Osteoblast (primary cell): ENCODE measurements around the gene MARCHF2. TPM values are rescaled to one million over a fixed set of nuclear protein-coding genes. Genes with fewer than 3 reads are reported as not detected.

Experiments
- DNase-seq: peaks from one replicate; pipeline ENCODE4 v3.0.0; 2011; ENCODE audit warnings: low spot score, mixed read lengths; ENCODE audit not compliant: insufficient read length; ENCODE audit errors: missing footprints
- H2AFZ ChIP-seq: 2 replicates; pipeline ENCODE4 v1.6.0; 2011; ENCODE audit warnings: mild to moderate bottlenecking, low read length
- H3K27ac ChIP-seq: 2 replicates; pipeline ENCODE4 v1.5.1; 2011; ENCODE audit warnings: mild to moderate bottlenecking, low read depth, low read length, moderate library complexity
- H3K27me3 ChIP-seq: 2 replicates; pipeline ENCODE4 v1.6.0; 2012; ENCODE audit warnings: mild to moderate bottlenecking, control low read depth, inconsistent platforms, low read length, moderate library complexity; ENCODE audit not compliant: insufficient read depth
- H3K36me3 ChIP-seq: 2 replicates; pipeline ENCODE4 v1.5.1; 2011; ENCODE audit warnings: mild to moderate bottlenecking, low read length, control low read depth, moderate library complexity; ENCODE audit not compliant: insufficient read depth
- H3K4me1 ChIP-seq: 2 replicates; pipeline ENCODE4 v1.5.1; 2011; ENCODE audit warnings: mild to moderate bottlenecking, low read length, control low read depth, moderate library complexity; ENCODE audit not compliant: insufficient read depth
- H3K4me2 ChIP-seq: 2 replicates; pipeline ENCODE4 v1.6.0; 2011; ENCODE audit warnings: mild to moderate bottlenecking, low read length; ENCODE audit not compliant: insufficient read depth
- H3K4me3 ChIP-seq: fragments of 200-600 bp; sonication (generic); 3 replicates; pipeline ENCODE4 v1.5.1; 2012; ENCODE audit warnings: mild to moderate bottlenecking, low read length, inconsistent platforms; ENCODE audit not compliant: insufficient read depth
- H3K79me2 ChIP-seq: 2 replicates; pipeline ENCODE4 v1.6.0; 2012; ENCODE audit warnings: mild to moderate bottlenecking, low read length, control low read depth, inconsistent platforms; ENCODE audit not compliant: insufficient read depth
- H3K9me3 ChIP-seq: 2 replicates; pipeline ENCODE4 v1.5.1; 2011; ENCODE audit warnings: low read depth, low read length, control low read depth
- H4K20me1 ChIP-seq: 2 replicates; pipeline ENCODE4 v1.6.0; 2012; ENCODE audit warnings: mild to moderate bottlenecking, low read length, control low read depth; ENCODE audit not compliant: insufficient read depth
- CTCF ChIP-seq: IDR thresholded peaks from 2 replicates; pipeline ENCODE4 v1.5.1; 2011; ENCODE audit warnings: mild to moderate bottlenecking, low read depth, low read length, moderate library complexity; ENCODE audit errors: extremely low read depth
- total RNA-seq: library from RNA; depleted of rRNA; stranded (reverse); fragments of >200 nt; gene quantifications from 2 replicates; pipeline ENCODE4 v1.2.3, GENCODE V29; 2012

The MARCHF2 gene
- total RNA-seq, 1 donor: 69.8 TPM

- Histone ChIP-seq H3K4me2 (peak overlapping the region; percentile 95), H3K27me3 (no peaks in the 10 kb centered on the region), H3K4me3 (peak overlapping the region; percentile 95), H3K79me2 (peaks cover 56% of the 10 kb centered on the region), H3K36me3 (peaks cover 19% of the 10 kb centered on the region), H3K9me3 (no peaks in the 10 kb centered on the region), H2AFZ (no peak overlapping the region), H3K27ac (peak overlapping the region; percentile 92), H4K20me1 (peaks cover 51% of the 10 kb centered on the region), H3K4me1 (peaks cover 24% of the 10 kb centered on the region)
- DNase-seq: peak; percentile 79
- TF ChIP-seq CTCF: no peak
Observed at GRCh38 chr19:8445488-8446001, 32.4 kb downstream of the MARCHF2 start.

- DNase-seq: no peak
- H3K4me3 ChIP-seq: peak overlapping the region; percentile 95
- no peak overlapping the region for H2AFZ ChIP-seq
- peaks cover 24% of the 10 kb centered on the region for H3K4me1 ChIP-seq
- TF ChIP-seq CTCF: no peak
- peaks cover 62% of the 10 kb centered on the region for H3K79me2 ChIP-seq
- no peaks in the 10 kb centered on the region for H3K27me3 ChIP-seq
- H4K20me1 ChIP-seq: peaks cover 53% of the 10 kb centered on the region
- H3K4me2 ChIP-seq: peak overlapping the region; percentile 95
- peaks cover 19% of the 10 kb centered on the region for H3K36me3 ChIP-seq
- H3K27ac ChIP-seq: peak overlapping the region; percentile 92
- H3K9me3 ChIP-seq: no peaks in the 10 kb centered on the region
Observed at GRCh38 chr19:8446061-8446709, 33.1 kb downstream of the MARCHF2 start.

GRCh38 chr19:8449830-8450229 is 36.7 kb downstream of the MARCHF2 start:
- Histone ChIP-seq H3K79me2 (peaks cover 98% of the 10 kb centered on the region), H3K27ac (no peak overlapping the region), H3K4me1 (peaks cover 27% of the 10 kb centered on the region), H3K9me3 (no peaks in the 10 kb centered on the region), H3K27me3 (no peaks in the 10 kb centered on the region), H4K20me1 (peaks cover 89% of the 10 kb centered on the region), H3K36me3 (peaks cover 23% of the 10 kb centered on the region), H3K4me3 (no peak overlapping the region), H3K4me2 (no peak overlapping the region), H2AFZ (no peak overlapping the region)
- TF ChIP-seq CTCF: no peak
- no peak for DNase-seq

- TF ChIP-seq CTCF: no peak
- Histone ChIP-seq H3K36me3 (peaks cover 34% of the 10 kb centered on the region), H3K4me2 (no peak overlapping the region)
Observed at GRCh38 chr19:8451377-8451776, 38.3 kb downstream of the MARCHF2 start.

More at GRCh38 chr19:8451377-8451776, 38.3 kb downstream of the MARCHF2 start:
- H3K79me2 ChIP-seq: peaks cover 98% of the 10 kb centered on the region
- no peak overlapping the region for H2AFZ ChIP-seq
- DNase-seq: no peak
- peaks cover 19% of the 10 kb centered on the region for H3K4me1 ChIP-seq
- H4K20me1 ChIP-seq: peaks cover 90% of the 10 kb centered on the region
- H3K27me3 ChIP-seq: no peaks in the 10 kb centered on the region
- no peaks in the 10 kb centered on the region for H3K9me3 ChIP-seq
- no peak overlapping the region for H3K4me3 ChIP-seq
- peak overlapping the region; percentile 4 for H3K27ac ChIP-seq
